AG09309 (cell line): Measurements from ENCODE around the gene GRK6.

Experiments used
- DNase-seq: peaks from one replicate; pipeline ENCODE4 v3.0.0-alpha.2; 2010; ENCODE audit warnings: low read depth
- H3K4me3 ChIP-seq: 2 replicates; pipeline ENCODE4 v1.5.1; 2011; ENCODE audit warnings: mild to moderate bottlenecking, low read depth, low read length, moderate library complexity; ENCODE audit not compliant: control insufficient read depth
- CTCF ChIP-seq: IDR thresholded peaks from 2 replicates; pipeline ENCODE4 v1.5.1; 2011; ENCODE audit warnings: mild to moderate bottlenecking, low read depth, low read length, inconsistent platforms; ENCODE audit not compliant: insufficient read depth, control insufficient read depth; ENCODE audit errors: missing control alignments

GRK6 gene

GRCh38 chr5:177474002-177474476 is 47.6 kb downstream of the GRK6 start:
- DNase-seq = no peak
- TF ChIP-seq CTCF = no peak
- H3K4me3 ChIP-seq = no peak overlapping the region; the same call in 1 of the 2 replicates

GRCh38 chr5:177474846-177475562 is 48.5 kb downstream of the GRK6 start:
- no peak for TF ChIP-seq CTCF
- no peak for DNase-seq
- no peak overlapping the region for H3K4me3 ChIP-seq

GRCh38 chr5:177475563-177476427 is 49.3 kb downstream of the GRK6 start:
- DNase-seq = no peak
- no peak for TF ChIP-seq CTCF

GRCh38 chr5:177476531-177477233 is 50.2 kb downstream of the GRK6 start:
- no peak overlapping the region for H3K4me3 ChIP-seq
- no peak for TF ChIP-seq CTCF
- no peak for DNase-seq

More at GRCh38 chr5:177475563-177476427, 49.3 kb downstream of the GRK6 start:
- no peak overlapping the region for H3K4me3 ChIP-seq

GRCh38 chr5:177477701-177478477 is 51.4 kb downstream of the GRK6 start:
- no peak for DNase-seq
- no peak for TF ChIP-seq CTCF
- no peak overlapping the region for H3K4me3 ChIP-seq
